RWPE1 (cell line): ENCODE data around the gene NASP.

Experiments used
- CTCF ChIA-PET: fragments of 350-600 bp; sonication (Branson Sonifier 250); formaldehyde crosslinking; extraction: SDS; loops from one replicate; lab custom pipeline; 2021; lab: Yijun Ruan, JAX
- POLR2A ChIA-PET: fragments of 400-600 bp; formaldehyde crosslinking; extraction: SDS; loops from one replicate; lab custom pipeline; 2020; ENCODE audit warnings: antibody characterized with exemption; ENCODE audit not compliant: low non-redundant PET; lab: Yijun Ruan, JAX
- DNase-seq: peaks from one replicate; pipeline ENCODE4 v3.0.0; 2012; ENCODE audit warnings: low spot score
- H3K27ac ChIP-seq: fragments of 450-650 bp; 2 replicates; pipeline ENCODE4 v1.5.1; 2017
- TF ChIP-seq, protein P1 (sequence below): fragments of 450-650 bp; conservative IDR thresholded peaks from 2 replicates; pipeline ENCODE4 v1.5.1; 2017; ENCODE audit warnings: low read depth, mild to moderate bottlenecking

NASP gene

DNA sequence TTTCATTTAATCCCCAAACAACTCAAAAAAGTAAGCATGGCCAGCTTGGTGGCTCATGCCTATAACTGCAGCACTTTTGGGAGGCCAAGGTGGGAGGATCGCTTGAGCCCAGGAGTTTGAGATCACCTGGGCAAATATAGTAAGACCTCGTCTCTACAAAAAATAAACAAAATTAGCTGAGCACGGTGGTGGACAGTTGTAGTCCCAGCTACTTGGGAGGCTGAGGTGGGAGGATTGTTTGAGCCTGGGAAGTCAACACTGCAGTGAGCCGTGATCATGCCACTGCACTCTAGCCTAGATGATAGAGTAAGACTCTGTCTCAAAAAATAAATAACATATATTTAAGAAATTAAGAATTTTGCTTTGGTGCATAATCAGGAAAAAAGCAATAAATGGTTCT lies 39.3 kb upstream of the NASP start:
- ChIA-PET POLR2A (interaction anchor here (0.6 to 0.7 kb wide), 2 partner anchors 11 to 32 kb away, joined by 3 to 13 read pairs; no protein-coding TSS in a partner anchor), CTCF (no interaction called here)
- no peak overlapping the region for H3K27ac ChIP-seq
- TF ChIP-seq, protein P1, sequence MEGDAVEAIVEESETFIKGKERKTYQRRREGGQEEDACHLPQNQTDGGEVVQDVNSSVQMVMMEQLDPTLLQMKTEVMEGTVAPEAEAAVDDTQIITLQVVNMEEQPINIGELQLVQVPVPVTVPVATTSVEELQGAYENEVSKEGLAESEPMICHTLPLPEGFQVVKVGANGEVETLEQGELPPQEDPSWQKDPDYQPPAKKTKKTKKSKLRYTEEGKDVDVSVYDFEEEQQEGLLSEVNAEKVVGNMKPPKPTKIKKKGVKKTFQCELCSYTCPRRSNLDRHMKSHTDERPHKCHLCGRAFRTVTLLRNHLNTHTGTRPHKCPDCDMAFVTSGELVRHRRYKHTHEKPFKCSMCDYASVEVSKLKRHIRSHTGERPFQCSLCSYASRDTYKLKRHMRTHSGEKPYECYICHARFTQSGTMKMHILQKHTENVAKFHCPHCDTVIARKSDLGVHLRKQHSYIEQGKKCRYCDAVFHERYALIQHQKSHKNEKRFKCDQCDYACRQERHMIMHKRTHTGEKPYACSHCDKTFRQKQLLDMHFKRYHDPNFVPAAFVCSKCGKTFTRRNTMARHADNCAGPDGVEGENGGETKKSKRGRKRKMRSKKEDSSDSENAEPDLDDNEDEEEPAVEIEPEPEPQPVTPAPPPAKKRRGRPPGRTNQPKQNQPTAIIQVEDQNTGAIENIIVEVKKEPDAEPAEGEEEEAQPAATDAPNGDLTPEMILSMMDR: no peak
- DNase-seq: no peak

DNA sequence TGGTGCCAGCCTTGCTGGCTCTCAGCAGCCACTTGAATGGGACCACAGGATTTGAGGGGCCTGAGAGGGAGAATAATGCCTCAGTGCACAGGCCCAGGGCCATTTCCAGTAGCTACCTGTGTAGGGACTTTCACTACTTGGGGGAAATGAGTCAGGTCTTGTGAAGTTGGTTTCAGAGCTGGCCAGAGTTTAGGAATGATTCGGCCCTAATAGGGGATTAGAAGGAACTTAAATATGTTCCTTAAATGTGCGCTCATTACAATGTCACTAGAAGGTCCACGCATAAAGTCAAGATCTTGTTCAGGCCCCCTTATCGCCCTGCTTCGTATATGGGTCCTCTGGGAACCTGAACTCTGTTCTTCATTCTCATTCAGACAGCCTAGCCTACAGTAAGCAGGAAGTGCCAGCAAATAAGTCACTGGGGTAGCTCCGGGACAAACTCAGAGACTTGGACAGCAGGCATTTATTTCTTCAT lies 38.8 kb upstream of the NASP start:
- POLR2A ChIA-PET: interaction anchor here (0.6 kb wide), 1 partner anchor 40 kb away, joined by 3 read pairs; no protein-coding TSS in a partner anchor
- no peak for DNase-seq
- CTCF ChIA-PET: no interaction called here
- TF ChIP-seq, protein P1: no peak
- H3K27ac ChIP-seq: no peak overlapping the region

DNA sequence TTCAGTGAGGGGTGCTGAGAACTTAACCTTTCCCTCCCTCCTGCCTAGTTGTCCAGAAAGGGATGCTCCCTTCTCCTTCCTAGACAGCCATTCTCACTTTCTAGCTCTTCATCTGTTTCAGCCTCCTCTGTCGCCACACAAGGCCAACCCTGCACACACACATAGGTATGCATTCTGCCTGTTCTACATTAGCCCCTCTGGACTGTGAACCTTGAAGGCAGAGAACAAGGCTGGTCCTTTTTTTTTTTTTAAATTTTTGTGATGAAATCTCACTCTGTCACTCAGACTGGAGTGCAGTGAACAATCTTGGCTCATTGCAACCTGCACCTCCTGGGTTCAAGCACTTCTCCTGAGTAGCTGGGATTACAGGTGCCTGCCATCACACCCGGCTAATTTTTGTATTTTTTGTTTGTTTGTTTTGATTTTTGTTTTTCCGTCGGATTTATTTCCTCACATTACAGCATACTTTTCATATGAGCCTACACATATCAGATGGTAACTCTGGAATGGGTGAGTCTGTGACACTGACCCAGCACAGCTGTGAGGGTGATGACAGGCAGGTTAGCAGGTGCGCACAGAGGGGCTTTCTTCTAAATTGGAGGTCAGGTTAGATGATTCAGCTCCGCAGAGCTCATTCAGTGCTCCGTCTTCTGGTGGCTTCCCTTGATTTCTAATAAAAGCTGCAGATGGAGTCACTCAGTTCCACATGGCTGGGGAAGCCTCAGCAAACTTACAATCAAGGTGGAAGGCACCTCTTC lies 38.1 kb upstream of the NASP start:
- CTCF ChIA-PET: no interaction called here
- H3K27ac ChIP-seq: no peak overlapping the region
- TF ChIP-seq, protein P1: no peak
- DNase-seq: no peak
- POLR2A ChIA-PET: interaction anchor here (0.6 kb wide), 1 partner anchor 39 kb away, joined by 3 read pairs; no protein-coding TSS in a partner anchor

DNA sequence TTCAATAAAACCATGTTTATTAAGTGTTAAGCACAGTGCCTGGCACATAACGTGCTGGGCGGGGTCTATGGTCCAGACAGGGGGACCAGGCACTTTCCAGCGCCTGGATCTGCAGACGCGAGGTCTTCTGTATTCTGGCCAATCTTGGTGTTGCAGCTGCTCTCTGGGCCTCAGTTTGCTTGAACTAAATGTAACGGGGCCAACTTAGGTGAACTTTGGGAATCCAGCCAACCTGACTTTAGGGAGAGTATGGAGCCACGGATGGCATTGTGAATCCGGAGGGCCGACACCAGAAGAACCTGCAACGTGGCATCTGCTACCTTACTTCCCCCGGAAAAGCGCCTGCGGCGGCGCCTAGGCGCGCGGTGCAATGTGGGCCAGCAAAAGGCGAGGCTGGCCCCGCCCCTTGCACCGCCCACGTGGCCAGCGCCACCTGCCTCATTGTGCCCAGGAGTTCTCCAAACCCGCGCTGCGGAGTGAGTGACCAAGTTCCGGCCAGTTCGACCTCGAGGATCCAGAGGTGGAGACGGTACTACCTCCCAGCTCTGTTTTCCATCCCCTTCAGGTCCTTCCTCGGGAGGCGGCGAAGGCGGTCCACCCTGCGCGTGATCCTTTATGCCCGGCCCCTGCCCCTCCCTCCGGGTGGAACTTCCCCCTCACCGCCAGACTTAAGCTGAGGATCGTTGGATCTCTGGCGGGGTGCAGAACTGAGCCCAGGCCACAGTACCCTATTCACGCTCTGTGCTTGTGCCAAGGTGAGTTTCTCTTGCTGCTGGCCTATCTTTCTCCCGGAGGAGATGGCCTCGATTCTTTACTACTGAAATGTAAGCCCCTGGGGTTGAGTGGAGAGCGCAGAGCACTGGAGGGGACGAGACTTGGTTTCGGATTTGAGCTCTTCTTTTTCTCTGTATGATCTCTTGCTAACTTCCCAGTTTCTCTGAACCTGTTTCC lies 33.2 kb upstream of the NASP start, which contains the start of gene AKR1A1:
TSS of gene AKR1A1 (plus strand) at position 426 of the 951 bp plus-strand sequence. CDS start 10,969 bp downstream, outside the sequence.
- ChIA-PET CTCF (interaction anchor here (0.7 to 0.9 kb wide), 2 partner anchors 31 to 37 kb away, joined by 4 read pairs; no protein-coding TSS in a partner anchor), POLR2A (interaction anchor here (0.6 to 1.3 kb wide), 6 partner anchors 14 to 64 kb away, joined by 3 to 8 read pairs (median 4); partner anchors contain the start of gene PRDX1)
- TF ChIP-seq, protein P1: no peak
- H3K27ac ChIP-seq: peak within 1 kb of the TSS; percentile 93
- DNase-seq: peak; percentile 87

DNA sequence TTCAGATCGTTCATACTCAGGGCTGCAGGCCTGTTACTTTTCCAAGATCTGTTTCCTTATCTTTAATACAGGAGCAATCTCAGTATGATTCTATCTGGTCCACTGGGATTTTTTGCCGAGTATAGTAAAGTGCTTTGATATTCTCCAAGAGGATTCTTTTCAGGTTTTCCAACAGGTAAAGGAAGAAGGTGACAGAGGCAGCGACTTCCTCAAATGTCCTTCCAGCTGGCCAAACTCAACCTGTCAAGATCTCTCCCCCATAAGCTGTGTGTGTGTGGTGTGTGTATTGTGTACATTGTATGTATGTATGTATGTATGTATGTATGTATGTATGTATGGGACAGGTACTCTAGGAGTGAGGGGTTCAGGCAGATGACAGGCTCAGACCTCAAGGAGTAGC lies 32.2 kb upstream of the NASP start:
- TF ChIP-seq, protein P1: no peak
- no peak overlapping the region for H3K27ac ChIP-seq
- no peak for DNase-seq

More for the DNA sequence above, 32.2 kb upstream of the NASP start:
- CTCF ChIA-PET: interaction anchor here (0.6 kb wide), 1 partner anchor 132 kb away, joined by 3 read pairs; no protein-coding TSS in a partner anchor
- POLR2A ChIA-PET: interaction anchor here (0.6 to 1.3 kb wide), 2 partner anchors 30 to 52 kb away, joined by 4 to 8 read pairs; partner anchors contain the start of genes CCDC163 and PRDX1
